SU-DHL-6 (cell line): Measurements from ENCODE around the gene ADD2.

Experiments
- H2AFZ ChIP-seq: fragments of 200-600 bp; sonication (generic); 2 replicates; pipeline ENCODE4 v1.6.1; 2014; ENCODE audit warnings: low read depth, mild to moderate bottlenecking, moderate library complexity, mixed read lengths, antibody characterized with exemption, low read length; ENCODE audit not compliant: severe bottlenecking
- H3F3A ChIP-seq: fragments of 200-600 bp; shearing (Covaris generic); 2 replicates; pipeline ENCODE4 v1.6.0; 2016; ENCODE audit warnings: antibody characterized with exemption, mild to moderate bottlenecking; ENCODE audit not compliant: insufficient read depth
- H3K27ac ChIP-seq: fragments of 200-600 bp; sonication (generic); 2 replicates; pipeline ENCODE4 v1.5.1; 2016; ENCODE audit warnings: low read depth, mild to moderate bottlenecking, low read length, moderate library complexity, mixed read lengths
- H3K27me3 ChIP-seq: fragments of 200-600 bp; sonication (generic), shearing (Covaris generic); 2 replicates; pipeline ENCODE4 v1.6.0; 2014; ENCODE audit warnings: mild to moderate bottlenecking, low read length
- H3K36me3 ChIP-seq: fragments of 200-600 bp; sonication (generic); 2 replicates; pipeline ENCODE4 v1.6.1; 2014; ENCODE audit warnings: mild to moderate bottlenecking, low read length, mixed read lengths
- H3K4me2 ChIP-seq: fragments of 300-600, 200-600 bp; shearing (Covaris generic), sonication (generic); 2 replicates; pipeline ENCODE4 v1.6.0; 2014; ENCODE audit warnings: low read length, low read depth, mild to moderate bottlenecking; ENCODE audit not compliant: poor library complexity, severe bottlenecking
- H3K4me3 ChIP-seq: fragments of 200-600 bp; sonication (generic); 2 replicates; pipeline ENCODE4 v1.5.1; 2014; ENCODE audit warnings: antibody characterized with exemption, low read length, mild to moderate bottlenecking, mixed read lengths; ENCODE audit not compliant: insufficient read depth, poor library complexity, severe bottlenecking
- H3K79me2 ChIP-seq: fragments of 200-600 bp; sonication (generic); 2 replicates; pipeline ENCODE4 v1.6.1; 2014; ENCODE audit warnings: mild to moderate bottlenecking, low read length, moderate library complexity; ENCODE audit not compliant: insufficient read depth
- H3K9ac ChIP-seq: fragments of 200-600 bp; sonication (generic); 2 replicates; pipeline ENCODE4 v1.7.0; 2014; ENCODE audit warnings: mild to moderate bottlenecking, low read length
- H3K9me2 ChIP-seq: fragments of 200-600 bp; sonication (generic); replicated peaks from 2 replicates; pipeline ENCODE4 v1.6.1; 2014; ENCODE audit warnings: low read length; ENCODE audit not compliant: insufficient read depth
- H3K9me3 ChIP-seq: fragments of 200-600 bp; sonication (generic); 2 replicates; pipeline ENCODE4 v1.6.1; 2014; ENCODE audit warnings: low read length, mixed read lengths; ENCODE audit not compliant: insufficient read depth
- H4K20me1 ChIP-seq: fragments of 200-600 bp; sonication (generic); 2 replicates; pipeline ENCODE4 v1.6.1; 2014; ENCODE audit warnings: low read depth, mild to moderate bottlenecking, antibody characterized with exemption, low read length, moderate library complexity, mixed read lengths
- EZH2phosphoT487 ChIP-seq: fragments of 200-600 bp; sonication (generic), shearing (Covaris generic); conservative IDR thresholded peaks from 2 replicates; pipeline ENCODE4 v1.6.1; 2018; ENCODE audit warnings: mild to moderate bottlenecking, antibody characterized with exemption, low read length, moderate library complexity, mixed read lengths
- TF ChIP-seq, protein P1 (sequence below): fragments of 200-600 bp; sonication (generic); IDR thresholded peaks from one replicate; pipeline ENCODE4 v1.5.1; 2017; ENCODE audit warnings: antibody characterized with exemption, mild to moderate bottlenecking, low read length, moderate library complexity; ENCODE audit not compliant: insufficient read depth, poor library complexity, severe bottlenecking

ADD2 gene

DNA sequence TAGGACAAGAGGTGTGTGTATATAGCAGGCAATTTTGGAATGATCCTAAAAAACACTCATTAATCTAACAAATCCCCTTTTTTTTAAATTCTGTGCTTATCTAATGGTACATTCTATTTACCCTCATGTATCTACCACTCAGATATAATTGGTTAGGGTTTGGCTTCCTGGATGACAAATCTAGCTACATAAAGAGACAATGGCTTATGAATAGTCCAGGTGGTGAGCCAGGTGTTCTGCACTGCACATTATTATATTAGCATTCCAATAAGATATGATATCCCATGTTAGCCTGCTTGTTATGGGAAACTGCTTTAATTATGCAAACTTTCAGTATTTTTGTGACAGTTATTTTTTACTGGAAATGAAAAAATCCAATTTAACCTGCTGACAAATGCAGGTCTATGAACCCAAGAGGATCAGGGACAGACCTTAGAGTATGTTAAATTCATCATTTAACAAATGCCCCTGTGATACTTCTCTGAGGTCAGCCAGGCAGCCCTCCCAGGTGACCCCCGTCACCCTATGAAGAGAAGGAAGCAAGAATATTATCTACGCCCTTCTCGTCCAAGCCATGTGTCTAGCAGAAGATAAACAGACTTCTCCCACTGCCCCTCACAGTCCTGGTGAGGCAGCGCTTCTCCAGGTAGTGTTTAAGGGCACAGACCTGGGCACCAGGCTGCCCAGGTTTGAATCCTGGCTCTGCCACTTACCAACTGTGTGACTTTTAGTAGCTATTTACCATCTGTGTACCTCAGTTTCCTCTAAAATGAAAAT is 83.0 kb downstream of the ADD2 start:
- Histone ChIP-seq H3K4me3 (no peak overlapping the region), H2AFZ (no peak overlapping the region), H3K79me2 (no peaks in the 10 kb centered on the region), H3K27ac (no peak overlapping the region), H3K9me3 (no peaks in the 10 kb centered on the region), H3F3A (no peaks in the 10 kb centered on the region), H4K20me1 (no peaks in the 10 kb centered on the region), H3K4me2 (no peak overlapping the region), H3K9ac (no peak overlapping the region), H3K9me2 (no peaks in the 10 kb centered on the region), H3K36me3 (no peaks in the 10 kb centered on the region), H3K27me3 (no peaks in the 10 kb centered on the region)
- TF ChIP-seq EZH2phosphoT487, result no peak
- TF ChIP-seq, protein P1, sequence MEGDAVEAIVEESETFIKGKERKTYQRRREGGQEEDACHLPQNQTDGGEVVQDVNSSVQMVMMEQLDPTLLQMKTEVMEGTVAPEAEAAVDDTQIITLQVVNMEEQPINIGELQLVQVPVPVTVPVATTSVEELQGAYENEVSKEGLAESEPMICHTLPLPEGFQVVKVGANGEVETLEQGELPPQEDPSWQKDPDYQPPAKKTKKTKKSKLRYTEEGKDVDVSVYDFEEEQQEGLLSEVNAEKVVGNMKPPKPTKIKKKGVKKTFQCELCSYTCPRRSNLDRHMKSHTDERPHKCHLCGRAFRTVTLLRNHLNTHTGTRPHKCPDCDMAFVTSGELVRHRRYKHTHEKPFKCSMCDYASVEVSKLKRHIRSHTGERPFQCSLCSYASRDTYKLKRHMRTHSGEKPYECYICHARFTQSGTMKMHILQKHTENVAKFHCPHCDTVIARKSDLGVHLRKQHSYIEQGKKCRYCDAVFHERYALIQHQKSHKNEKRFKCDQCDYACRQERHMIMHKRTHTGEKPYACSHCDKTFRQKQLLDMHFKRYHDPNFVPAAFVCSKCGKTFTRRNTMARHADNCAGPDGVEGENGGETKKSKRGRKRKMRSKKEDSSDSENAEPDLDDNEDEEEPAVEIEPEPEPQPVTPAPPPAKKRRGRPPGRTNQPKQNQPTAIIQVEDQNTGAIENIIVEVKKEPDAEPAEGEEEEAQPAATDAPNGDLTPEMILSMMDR, result no peak

DNA sequence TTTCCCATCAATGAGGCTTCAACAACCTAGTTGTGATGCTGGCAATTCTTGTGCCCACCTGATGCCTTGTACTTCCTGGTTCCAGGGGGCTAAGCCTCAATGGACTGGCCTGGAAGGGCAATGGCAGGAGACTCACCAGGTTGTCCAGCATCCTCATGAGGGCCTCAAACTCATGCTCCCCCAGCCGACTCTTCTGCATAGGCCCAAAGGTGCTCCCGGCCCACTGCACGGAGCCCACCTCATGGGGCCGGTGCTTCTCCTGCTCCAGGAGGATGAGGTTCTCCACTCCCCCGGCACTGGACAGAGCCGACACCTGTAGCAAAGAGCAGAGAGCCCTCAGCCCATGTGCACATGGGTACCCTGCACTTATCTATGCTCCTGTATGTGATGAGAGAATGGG is 84.5 kb downstream of the ADD2 start:
- Histone ChIP-seq H3K36me3 (no peaks in the 10 kb centered on the region), H3K9me2 (no peaks in the 10 kb centered on the region), H3K4me3 (no peak overlapping the region), H3K9ac (no peak overlapping the region), H3K4me2 (no peak overlapping the region), H4K20me1 (no peaks in the 10 kb centered on the region), H3F3A (no peaks in the 10 kb centered on the region), H2AFZ (no peak overlapping the region), H3K27me3 (no peaks in the 10 kb centered on the region), H3K27ac (no peak overlapping the region), H3K9me3 (no peaks in the 10 kb centered on the region), H3K79me2 (no peaks in the 10 kb centered on the region)
- TF ChIP-seq EZH2phosphoT487, result no peak
- TF ChIP-seq, protein P1, result no peak

- Histone ChIP-seq H3K9ac (no peak overlapping the region), H2AFZ (no peak overlapping the region), H3K9me2 (no peaks in the 10 kb centered on the region), H4K20me1 (no peaks in the 10 kb centered on the region), H3K27me3 (no peaks in the 10 kb centered on the region), H3K9me3 (no peaks in the 10 kb centered on the region), H3K36me3 (no peaks in the 10 kb centered on the region), H3K4me3 (no peak overlapping the region), H3K4me2 (no peak overlapping the region), H3K79me2 (no peaks in the 10 kb centered on the region), H3K27ac (no peak overlapping the region), H3F3A (no peaks in the 10 kb centered on the region)
- TF ChIP-seq EZH2phosphoT487, result no peak
- TF ChIP-seq, protein P1, result no peak
Observed at GRCh38 chr2:70680735-70681134, 87.3 kb downstream of the ADD2 start.
